Mammary epithelial cell (primary cell): ENCODE results near the gene FOXN3.

ENCODE experiments used
- EZH2 ChIP-seq: IDR thresholded peaks from 2 replicates; pipeline ENCODE4 v1.6.1; 2012; ENCODE audit warnings: low read length, inconsistent platforms, borderline replicate concordance
- TF ChIP-seq, protein P1 (sequence below), 2 donors: IDR thresholded peaks in 1 of 2; conservative IDR thresholded peaks in 1 of 2; 2 replicates each; pipeline ENCODE4 v1.5.1; 2011 to 2012; ENCODE audit warnings: inconsistent platforms in 2 of 2, low read length in 2 of 2, mild to moderate bottlenecking in 2 of 2, control low read depth in 1 of 2, low read depth in 1 of 2; ENCODE audit not compliant: insufficient read depth in 1 of 2; ENCODE audit errors: extremely low read depth in 1 of 2

DNA sequence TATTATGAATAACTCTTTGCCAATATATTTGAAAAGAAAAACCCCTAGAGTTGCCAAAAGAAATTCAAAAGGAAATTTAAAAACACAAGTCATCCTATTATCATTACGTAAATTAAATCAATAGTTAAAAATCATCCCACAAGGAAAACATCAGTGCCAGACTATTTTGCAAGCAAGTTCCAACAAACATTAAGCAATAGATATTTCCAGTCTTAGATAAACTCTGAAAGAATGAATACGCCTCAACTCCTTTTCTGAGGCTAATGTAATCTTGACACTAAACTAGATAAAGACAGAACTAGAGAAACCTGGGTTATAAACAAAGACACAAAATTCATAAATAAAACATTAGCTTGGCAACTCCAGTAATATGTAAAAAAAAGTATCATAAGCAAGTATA lies 245.9 kb downstream of the FOXN3 start:
- TF ChIP-seq, protein P1, sequence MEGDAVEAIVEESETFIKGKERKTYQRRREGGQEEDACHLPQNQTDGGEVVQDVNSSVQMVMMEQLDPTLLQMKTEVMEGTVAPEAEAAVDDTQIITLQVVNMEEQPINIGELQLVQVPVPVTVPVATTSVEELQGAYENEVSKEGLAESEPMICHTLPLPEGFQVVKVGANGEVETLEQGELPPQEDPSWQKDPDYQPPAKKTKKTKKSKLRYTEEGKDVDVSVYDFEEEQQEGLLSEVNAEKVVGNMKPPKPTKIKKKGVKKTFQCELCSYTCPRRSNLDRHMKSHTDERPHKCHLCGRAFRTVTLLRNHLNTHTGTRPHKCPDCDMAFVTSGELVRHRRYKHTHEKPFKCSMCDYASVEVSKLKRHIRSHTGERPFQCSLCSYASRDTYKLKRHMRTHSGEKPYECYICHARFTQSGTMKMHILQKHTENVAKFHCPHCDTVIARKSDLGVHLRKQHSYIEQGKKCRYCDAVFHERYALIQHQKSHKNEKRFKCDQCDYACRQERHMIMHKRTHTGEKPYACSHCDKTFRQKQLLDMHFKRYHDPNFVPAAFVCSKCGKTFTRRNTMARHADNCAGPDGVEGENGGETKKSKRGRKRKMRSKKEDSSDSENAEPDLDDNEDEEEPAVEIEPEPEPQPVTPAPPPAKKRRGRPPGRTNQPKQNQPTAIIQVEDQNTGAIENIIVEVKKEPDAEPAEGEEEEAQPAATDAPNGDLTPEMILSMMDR (conservative IDR thresholded peaks at IDR 0.05 in 1 of 2, IDR thresholded peaks at IDR 0.05 in 1 of 2; ENCODE audit: extremely low read depth in 1 of 2, insufficient read depth in 1 of 2, low read depth in 1 of 2, low read length in 2 of 2) = no peak
- TF ChIP-seq EZH2 = no peak
